G401.6 (cell line): ENCODE results near the gene RALB.
"Not testable (repeated sequence)": the region's sequence is repeated elsewhere in the genome, so short reads cannot be mapped to it uniquely, and the experiment has no call there.

ENCODE experiments used
- FAIRE-seq: peaks from 2 replicates; lab custom pipeline; 2012; peaks lifted over from hg19 to GRCh38; lab: Jason Lieb, UNC

Gene RALB

DNA sequence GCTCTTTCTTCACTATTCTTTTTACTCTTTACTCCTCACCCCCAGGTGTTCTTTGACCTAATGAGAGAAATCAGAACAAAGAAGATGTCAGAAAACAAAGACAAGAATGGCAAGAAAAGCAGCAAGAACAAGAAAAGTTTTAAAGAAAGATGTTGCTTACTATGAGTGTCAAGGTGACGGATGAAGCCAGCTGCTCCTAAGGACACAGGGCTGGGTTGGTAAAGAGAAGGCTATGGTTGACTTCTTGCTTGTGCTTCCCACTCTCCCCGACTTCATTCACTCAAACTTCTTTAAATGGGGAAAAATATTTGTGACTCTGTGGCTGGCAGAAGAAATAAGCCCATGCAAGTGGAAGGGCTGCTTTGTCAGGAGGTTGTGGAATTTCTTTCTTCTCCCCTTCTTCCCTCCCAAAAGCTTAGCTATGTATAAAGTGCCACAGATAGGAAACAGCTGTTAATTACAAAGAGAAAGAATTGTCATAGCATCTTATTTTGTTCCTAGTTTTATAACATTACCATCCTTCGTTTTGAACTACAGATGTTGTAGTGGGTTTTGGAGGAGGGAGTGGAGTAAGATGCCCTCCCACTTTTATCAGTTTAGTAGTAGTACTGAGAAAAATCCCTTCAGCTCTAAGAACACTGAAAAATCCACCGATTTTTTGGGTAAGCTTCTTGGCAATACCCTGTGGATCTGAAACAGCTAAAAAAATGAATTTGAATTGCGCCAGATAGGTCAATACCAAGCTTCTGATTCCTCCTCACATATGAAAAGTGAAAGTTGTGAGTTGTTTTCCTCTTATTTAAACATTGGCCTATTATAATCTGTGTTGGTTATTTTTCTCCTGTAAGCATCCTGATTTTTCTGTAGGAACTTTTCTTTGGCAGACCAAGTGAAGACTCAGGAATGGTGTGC, 40.7 kb downstream of the RALB start:
- no peak for FAIRE-seq

DNA sequence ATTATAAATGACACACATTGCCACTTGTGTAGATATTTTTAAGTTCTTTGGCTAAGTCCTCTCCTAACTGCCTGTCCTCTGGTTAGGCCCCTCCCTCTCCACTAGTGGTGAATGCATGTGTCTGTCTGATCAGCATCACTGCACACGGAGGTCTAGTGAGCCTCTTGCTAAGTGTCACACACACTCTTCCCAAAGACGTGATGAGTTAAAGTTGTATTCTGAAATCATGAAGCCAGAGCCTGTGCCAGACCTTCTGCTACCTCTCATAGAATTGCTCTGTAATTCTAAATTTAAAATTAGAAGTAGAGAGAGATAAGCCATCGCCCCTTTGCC, 41.3 kb downstream of the RALB start:
- no peak for FAIRE-seq

DNA sequence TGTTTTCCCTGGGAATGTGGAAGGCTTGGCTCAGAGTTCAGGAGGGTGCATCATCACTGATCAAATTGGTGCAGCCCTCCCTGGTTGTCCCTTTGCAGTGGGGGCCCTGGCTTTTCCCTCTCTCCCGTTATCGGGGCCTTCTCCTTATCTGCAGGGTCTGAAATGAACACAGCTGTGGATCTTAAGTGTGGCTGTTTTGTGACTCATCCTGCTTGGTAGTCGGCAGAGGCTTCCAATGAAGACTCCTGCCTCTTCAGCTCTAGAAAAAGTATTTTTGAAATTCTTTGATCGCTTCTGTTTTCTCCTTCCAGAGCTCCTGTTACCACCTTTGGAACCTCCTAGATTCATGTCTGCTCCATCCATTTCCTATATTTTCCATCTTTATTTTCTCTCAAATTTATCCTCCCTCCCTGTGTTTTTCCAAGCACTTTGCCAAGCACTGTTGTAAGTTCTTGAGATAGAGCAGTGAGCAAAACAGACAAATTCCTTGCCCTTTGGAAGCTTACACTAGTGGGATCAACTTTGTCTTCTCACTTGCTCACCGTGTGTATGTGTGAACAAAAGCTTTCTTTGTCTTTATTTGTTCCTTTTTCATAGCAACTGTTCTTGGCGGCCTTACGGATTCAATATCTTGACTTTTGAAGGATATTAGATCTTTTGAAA, 45.7 kb downstream of the RALB start:
- FAIRE-seq: no peak

DNA sequence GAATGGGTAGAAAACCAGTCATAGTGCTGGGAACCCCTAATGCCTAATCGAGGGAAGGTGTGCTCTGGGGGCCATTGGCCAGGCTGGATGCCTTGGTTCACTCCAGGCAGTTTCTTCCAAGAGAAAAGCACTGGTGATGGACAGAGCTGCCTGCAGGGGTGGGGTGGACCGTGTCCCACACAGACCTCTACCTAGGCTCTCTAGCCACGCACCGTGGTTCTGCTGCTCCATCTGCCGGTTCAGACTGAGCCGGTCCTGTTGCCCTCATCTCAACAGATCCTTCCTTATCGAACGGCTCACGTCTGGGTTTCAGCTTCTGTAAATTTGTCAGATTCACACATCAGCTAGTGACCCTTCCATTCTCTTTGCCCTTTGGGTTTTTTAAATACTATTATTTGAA, 46.4 kb downstream of the RALB start:
- FAIRE-seq: no peak

DNA sequence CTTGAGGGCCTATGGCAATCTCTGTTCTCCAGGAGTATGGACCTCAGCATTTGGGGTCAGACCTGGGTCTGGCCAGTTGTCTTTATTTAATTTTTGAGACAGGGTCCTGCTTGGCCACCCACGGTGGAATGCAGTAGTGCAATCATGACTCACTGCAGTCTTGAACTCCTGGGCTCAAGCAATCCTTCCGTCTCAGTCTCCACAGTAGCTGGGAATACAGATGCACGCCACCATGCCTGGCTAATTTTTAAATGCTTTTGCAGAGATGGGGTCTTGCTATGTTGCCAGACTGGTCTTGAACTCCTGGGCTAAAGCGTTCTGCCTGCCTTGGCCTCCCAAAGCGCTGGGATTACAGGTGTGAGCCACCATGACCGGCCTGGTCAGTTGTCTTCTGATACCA, 46.9 kb downstream of the RALB start:
- no peak for FAIRE-seq

DNA sequence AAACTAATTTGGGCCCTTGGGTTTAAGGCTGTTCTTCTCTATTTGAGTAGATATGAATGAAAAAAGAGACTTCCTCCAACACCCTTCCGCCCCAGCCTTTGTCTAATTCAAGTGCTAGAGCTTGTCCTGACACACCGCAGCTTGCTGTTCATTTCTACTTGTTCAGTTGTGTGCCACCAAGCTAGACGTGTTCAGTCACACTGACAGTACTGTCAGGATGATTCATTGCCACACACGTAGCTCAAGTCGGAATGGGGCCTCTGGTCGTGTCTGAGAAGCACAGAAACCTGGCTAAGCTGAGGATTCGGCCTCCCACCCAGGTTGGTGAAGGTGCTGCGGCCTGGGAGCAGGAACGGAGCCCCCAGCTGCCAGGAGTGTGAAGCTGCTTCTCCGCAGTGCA, 47.7 kb downstream of the RALB start:
- no peak for FAIRE-seq

DNA sequence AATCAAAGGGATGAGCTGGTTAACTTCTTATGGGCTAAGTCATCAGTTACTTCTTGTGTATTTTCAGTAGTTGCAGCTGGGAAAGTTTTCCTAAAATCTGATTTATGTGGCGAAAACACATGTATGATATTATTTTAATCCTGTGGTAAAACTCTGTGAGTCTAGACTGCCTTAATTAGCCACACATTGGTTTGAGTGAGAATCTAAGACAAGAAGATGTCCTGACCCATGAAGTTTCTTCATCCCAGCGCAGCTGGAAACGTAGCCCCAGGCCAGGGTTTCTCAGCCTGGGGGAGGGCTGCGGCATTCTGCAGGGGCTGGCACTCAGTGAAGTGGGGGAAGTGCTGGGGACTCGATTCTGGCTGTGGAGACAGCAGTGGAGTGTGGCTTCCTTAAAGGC, 48.6 kb downstream of the RALB start:
- FAIRE-seq: no peak

DNA sequence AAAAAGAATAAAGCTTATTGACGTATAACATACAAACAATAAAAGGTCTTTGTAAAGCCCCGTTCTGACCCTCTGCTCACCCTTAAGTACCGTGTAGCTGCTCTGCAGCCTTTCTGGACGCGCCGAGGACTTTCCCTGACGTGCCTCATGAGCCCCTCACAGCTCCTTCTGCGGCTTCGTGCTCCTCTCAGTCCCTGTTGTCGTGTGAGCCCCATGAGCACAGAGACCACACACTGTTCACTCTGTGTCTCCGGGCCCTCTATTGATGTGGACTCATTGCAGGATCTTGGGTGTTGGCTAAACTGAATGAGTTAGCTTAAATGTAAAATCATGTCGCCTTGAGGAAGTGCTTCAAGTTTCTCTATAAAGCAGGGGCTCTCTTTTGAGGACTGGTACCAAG, 49.6 kb downstream of the RALB start:
- FAIRE-seq: no peak

DNA sequence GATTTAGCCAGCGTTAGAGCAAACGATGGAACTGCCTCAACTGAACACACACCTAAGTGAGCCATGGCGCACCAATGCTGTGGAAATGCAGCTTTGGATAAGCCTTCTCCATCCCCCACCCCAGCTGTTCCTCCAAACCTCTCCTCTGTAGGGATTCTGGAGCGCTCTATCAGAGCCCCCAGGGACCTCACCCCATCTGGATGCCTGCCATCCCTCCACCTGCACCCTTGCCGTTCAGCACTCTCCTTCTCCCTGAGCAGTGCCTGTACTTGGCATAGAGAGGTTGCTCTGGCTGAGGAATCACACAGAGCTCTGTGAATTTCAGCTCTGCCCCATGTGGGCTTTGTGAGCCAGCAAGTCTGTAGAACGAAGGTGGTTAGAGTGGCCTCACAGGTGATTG, 50.5 kb downstream of the RALB start:
- no peak for FAIRE-seq

DNA sequence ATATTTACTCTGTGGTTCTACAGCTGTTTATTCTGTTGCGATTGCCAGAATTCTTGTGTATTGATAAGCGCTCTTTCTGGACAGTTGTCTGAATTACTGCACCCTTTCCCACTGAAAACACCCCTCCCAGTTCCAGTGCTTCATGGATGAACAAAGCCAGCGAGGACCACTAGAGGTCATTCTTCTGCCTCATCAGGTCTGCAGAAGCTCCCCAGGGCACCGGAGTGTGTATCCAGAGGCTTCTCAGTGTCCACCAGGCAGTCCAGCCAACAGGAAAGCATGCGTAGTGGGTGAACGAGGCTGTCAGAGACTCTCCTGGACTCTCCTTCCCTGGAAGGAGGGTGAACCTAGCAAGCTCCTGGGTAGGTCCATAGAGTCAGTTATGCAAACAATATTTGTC, 52.6 kb downstream of the RALB start:
- no peak for FAIRE-seq

DNA sequence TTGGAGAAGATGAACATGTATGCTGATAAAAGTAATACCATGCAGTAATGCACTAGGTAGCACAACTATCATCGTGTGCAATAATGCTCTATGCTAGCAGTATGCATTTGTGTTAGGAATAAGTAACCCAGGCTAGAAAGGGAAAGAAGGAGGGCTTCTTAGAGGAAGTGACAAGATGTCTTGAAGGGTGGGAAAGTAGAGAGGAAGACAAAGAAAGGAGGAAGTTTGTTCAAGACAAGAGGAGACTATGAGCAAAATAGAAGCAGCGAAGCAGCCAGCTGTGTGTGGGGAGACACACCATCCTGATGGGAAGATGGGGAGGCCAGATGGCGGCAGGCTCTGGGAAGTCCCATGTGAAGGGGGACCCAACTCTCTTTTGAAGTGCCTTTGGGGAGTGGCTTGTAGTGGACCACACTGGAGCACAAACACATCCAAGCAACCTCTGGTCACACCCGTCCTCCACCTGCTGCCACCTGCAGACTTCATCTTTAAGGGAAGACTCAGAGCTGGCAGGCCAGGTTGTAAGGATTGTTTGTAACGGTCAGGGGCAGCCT, 53.4 kb downstream of the RALB start:
- FAIRE-seq: no peak

DNA sequence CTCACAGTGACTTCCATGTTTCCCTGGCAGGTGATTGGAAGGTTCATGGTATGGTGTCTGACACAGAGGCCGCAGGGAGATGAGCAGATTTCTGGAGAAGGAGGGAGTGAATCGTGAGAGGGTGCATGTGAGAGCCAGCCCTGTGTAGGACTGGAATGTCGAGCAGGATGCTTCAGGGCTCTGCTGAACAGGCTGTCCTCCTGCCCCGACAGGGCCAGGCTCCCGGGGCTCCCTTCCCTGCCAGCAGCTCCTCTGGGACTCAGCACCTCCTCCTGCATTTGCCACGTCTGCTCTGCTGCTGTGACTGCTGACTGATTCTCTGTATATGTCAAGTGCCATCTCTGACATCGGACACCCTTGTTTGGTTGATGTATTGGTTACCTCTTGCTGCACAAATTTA, 54.8 kb downstream of the RALB start:
- no peak for FAIRE-seq

DNA sequence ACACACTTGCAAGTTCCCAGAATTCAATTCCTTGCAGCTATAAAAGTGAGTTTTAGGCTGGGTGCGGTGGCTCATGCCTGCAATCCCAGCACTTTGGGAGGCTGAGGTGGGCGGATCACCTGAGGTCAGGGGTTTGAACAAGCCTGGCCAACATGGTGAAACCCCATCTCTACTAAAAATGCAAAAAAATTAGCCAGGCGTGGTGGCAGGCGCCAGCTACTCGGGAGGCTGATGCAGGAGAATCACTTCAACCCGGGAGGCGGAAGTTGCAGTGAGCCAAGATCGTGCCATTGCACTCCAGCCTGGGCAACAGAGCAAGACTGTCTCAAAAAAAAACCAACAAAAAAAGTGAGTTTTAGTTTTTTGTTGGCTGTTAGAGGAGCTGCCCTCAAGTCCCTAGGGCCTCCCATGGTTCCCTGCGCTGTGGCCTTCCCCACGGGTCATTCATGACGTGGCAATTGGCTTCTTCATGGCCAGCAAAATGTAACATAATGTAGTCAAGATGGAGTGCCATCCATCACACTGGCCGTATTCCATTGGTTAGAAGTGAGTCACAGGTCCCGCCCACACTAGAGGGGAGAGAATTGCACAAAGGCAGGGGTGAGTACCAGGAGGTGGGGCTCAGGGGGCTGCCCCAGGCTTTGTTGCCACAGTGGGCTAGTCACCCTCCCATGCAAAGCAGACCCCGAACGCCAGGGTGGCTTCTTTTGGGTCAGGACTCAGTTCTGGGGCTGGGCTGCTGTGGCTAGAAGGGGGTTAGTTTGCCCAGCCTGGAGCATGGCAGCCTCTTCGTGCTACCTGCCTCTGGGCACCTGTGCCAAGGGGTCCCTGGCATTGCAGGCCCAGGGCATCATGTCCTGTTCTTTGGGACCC, 55.6 kb downstream of the RALB start:
- no peak for FAIRE-seq

DNA sequence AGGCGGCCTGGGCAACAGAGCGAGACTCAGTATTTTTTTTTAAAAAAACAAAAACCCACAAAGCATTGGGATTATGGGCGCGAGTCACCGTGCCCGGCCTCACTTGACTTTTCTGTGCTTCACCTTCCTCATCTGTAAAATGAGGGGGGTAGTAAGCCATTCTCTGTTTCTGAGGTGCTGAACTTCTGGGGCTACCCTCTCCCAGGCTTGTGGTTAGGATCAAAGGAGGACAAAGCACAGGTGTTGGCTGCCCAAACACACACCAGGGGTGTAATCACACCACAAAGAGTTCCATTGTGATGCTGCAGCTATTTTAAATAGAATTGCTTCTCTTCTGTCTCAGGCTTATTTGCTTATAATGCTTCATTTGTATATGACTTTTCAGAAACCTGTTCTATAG, 57.5 kb downstream of the RALB start:
- FAIRE-seq: no peak

DNA sequence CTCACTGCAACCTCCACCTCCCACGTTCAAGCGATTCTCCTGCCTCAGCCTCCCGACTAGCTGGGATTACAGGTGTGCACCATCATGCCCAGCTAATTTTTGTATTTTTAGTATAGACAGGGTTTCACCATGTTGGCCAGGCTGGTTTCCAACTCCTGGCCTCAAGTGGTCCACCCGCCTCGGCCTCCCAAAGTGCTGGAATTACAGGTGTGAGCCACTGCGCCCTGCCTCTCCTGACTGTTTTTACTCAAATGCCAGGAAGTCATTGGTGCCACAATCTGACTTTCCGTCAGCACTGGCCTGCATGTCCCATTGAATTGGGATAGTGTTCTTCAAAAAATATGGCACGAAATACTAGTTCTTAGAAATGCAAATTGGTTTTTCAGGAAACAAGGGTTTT, 58.2 kb downstream of the RALB start:
- FAIRE-seq: not testable (repeated sequence)

DNA sequence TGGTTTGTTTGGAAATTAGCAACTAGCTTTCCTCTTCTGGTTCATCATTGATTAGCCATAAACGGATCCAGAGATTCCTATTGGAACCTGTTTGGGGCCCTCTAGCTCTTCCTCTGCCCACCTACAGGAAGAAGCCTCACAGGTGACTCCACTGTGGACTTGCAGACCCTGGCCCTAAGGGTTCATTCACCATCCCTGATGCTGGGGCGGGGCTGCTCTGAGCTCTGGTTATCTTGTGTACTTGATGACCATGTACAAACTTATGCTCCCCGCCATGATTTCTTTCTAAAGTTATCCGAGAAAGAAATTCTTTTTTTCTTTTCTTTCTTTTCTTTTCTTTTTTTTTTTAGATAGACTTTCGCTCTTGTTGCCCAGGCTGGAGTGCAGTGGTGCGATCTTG, 59.4 kb downstream of the RALB start:
- FAIRE-seq: no peak

DNA sequence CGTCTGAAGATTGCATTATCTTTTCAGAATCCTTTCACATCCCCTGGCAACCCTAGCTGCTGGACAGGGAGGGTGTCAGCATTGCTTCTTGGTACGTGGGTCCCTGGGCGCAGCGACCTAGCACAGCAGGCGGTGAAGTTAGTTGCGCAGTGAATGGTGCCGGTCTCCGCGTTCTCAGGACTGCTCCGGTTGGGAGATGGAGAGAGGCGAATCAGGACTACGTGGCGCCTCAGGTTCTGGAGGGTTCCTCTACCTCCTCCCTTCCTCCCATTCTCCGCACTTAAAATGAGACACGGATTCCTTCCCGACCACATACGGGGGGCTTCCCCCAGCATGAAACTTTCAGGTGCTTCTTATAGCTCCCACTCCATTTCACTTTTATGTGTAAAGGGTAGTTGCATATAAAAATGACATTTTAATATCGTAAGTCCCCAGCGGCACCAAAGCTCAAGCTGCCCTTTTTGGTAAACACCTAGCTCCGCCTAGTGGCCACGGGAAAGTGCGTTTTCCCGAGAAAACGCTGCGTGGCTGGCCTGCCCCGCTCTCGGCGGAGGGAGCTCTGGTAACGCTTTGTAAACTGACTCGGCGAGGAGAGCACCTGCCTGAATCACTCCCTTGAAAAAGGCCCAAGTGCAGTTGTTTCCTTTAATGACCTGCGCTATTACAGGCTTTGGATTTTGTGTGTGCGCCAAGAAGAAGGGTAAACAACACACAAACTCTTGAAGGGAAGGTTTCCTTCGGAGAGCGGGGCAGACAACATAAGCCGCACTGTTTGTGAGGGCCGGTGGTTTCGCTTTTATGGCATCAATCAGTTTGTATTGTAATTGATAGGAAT, 60.4 kb downstream of the RALB start:
- FAIRE-seq: peak; percentile 51

DNA sequence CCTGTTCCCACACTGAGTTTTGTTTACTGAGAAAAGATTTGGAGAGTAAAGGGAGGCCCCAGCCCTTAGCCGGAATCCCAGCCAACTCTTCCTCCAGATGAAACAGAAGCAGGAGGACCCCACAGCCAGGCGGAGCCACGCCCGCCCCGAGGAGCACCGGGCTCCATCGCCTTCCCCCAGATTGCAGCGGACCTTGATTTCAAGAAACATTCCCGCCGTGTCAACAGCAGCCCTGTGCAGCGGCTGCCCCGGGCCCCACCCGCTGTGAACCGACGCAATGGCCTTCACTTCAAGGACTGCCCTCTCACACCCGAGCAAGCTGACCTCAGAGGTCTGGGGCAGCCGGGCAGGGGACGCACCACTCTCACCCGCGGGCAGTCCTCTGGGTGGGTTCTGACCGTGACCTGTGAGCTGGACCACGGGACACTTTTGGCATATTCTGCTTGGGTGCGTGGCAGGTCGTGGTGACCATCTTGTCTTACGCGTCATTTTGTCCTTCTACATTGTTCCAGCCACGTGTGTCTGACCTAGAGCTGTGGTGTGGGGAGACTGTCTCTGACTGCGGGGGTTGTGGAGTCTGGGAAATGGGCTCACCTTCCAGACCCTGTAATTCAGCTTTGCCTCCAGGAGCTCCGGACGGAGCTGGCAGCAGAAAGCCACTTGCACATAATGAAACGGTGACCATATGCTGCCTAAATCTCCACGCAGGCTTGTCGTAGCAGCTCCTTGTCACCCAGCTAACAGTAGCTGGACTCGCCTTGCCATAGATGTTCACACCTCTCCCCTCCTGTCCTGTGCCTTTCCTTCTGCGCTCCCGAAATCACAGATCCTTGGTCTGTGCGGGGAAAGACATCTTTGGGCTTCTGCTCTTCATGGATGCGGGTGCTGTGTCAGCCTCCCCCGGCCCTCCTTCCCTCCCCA, 61.3 kb downstream of the RALB start:
- FAIRE-seq: no peak

DNA sequence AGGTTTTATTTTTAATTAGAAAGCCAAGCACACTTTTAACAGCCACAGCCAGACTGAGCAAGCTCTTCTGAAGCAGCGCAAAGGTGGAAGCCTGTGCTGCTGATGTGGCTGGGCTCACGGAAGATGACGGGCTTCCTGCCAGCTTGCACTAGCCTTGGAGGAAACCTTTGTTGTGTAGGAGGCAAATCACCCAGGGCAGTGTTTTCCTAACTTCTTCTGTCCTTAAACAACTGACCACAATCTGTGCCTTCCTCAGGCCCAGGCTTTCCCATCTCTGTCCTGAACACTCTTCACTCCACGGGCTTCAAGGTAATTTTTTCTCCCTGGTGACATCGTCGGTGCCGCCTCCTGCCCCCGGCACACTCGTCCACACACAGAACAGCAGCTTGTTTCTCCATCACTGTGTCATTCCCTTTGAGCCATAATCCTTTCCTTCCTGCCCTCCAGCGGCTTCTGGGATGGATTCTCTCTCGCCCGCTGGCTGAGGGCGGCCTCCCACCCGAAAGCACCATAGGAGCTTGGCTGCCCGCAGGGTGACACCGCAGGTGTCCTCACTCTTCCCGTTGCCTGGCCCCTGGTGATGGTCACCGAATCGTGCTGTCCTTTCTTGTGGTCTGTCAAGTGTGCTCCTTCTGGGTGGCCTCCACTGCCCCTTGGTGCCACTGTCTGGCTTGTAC, 62.2 kb downstream of the RALB start:
- no peak for FAIRE-seq

DNA sequence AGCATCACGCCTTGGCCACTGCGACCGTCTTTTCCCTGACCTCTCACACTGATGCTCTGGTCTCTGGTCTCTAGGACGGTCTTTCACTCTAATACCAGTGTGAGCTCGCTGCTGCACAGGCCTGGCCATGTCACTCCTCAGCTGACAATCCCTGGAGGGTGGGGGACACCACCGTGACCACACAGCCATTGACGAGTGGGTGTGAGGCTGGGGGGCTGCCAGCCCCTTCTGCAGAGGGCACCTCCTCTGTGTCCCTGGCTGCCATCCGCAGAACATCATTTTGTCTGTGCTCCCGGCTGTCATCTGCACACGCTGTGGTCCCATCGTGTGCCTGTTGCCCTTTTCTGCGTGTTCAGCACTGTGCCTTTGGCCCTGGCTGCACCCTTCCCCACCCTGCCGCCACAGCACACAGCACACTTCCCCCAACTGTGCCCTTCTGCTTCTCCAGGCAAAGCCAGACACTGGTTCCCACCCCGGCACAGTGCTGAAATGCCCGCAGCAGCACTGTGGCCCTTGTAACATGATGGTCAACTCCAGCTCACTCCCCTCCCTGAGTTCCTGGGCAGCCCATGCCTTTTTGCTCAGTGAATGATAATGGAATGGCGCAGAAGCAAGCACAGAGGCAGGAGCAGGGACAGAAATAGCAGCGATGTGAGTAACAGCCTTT, 62.8 kb downstream of the RALB start:
- FAIRE-seq: no peak
